ENCODE results near the gene PXN. TPM values are rescaled to one million over a fixed set of nuclear protein-coding genes. Genes with fewer than 3 reads are reported as not detected.
"Not testable (repeated sequence)": the region's sequence is repeated elsewhere in the genome, so short reads cannot be mapped to it uniquely, and the experiment has no call there.

The PXN gene
- polyA plus RNA-seq, 4 donors: 79.3 to 132 (median 115) TPM

- WGBS, 3 donors: 94 to 98% (median 96%) methylated on average over 2 of the region's 2 CpGs
- no peak for FAIRE-seq
Measured at GRCh38 chr12:120239776-120240494, 25.6 kb downstream of the PXN start.

GRCh38 chr12:120238839-120239445 is 26.6 kb downstream of the PXN start:
- H3K4me3 ChIP-seq (ENCODE audit: low read depth in 1 of 3, low read length in 3 of 3): no peak overlapping the region
- H3K27ac ChIP-seq (ENCODE audit: low read depth in 1 of 3, low read length in 2 of 3): peak overlapping the region in 1 of 3 donors; percentile 69
- no peaks in the 10 kb centered on the region for H3K9me3 ChIP-seq (ENCODE audit: control insufficient read depth in 2 of 2, insufficient read depth in 1 of 2, low read depth in 1 of 2, low read length in 1 of 2)
- H3K4me1 ChIP-seq (ENCODE audit: control insufficient read depth in 3 of 3, insufficient read depth in 2 of 3, low read depth in 1 of 3, low read length in 2 of 3): peaks cover 4 to 62% (median 19%) of the 10 kb centered on the region in 3 donors
- H3K27me3 ChIP-seq (ENCODE audit: control insufficient read depth in 3 of 3, insufficient read depth in 3 of 3, low read length in 3 of 3): no peaks in the 10 kb centered on the region
- FAIRE-seq (no peak), DNase-seq (no peak)
- WGBS, 3 donors: 64 to 80% (median 75%) methylated on average over 12 of the region's 12 CpGs
- peaks cover 0 to 57% (median 0%) of the 10 kb centered on the region in 3 donors for H3K36me3 ChIP-seq (ENCODE audit: control insufficient read depth in 3 of 3, insufficient read depth in 2 of 3, low read depth in 1 of 3, low read length in 3 of 3)

More at GRCh38 chr12:120239776-120240494, 25.6 kb downstream of the PXN start:
- Histone ChIP-seq H3K9me3 (ENCODE audit: control insufficient read depth in 2 of 2, insufficient read depth in 1 of 2, low read depth in 1 of 2, low read length in 1 of 2) (no peaks in the 10 kb centered on the region), H3K4me3 (ENCODE audit: low read depth in 1 of 3, low read length in 3 of 3) (no peak overlapping the region), H3K36me3 (ENCODE audit: control insufficient read depth in 3 of 3, insufficient read depth in 2 of 3, low read depth in 1 of 3, low read length in 3 of 3) (peaks cover 0 to 60% (median 0%) of the 10 kb centered on the region in 3 donors), H3K27me3 (ENCODE audit: control insufficient read depth in 3 of 3, insufficient read depth in 3 of 3, low read length in 3 of 3) (no peaks in the 10 kb centered on the region), H3K4me1 (ENCODE audit: control insufficient read depth in 3 of 3, insufficient read depth in 2 of 3, low read depth in 1 of 3, low read length in 2 of 3) (peaks cover 4 to 52% (median 18%) of the 10 kb centered on the region in 3 donors), H3K27ac (ENCODE audit: low read depth in 1 of 3, low read length in 2 of 3) (peak overlapping the region in 1 of 3 donors; percentile 2)
- peak in 1 of 2 donors; percentile 49 for DNase-seq

- Histone ChIP-seq H3K9me3 (ENCODE audit: control insufficient read depth in 2 of 2, insufficient read depth in 1 of 2, low read depth in 1 of 2, low read length in 1 of 2) (no peaks in the 10 kb centered on the region), H3K27ac (ENCODE audit: low read depth in 1 of 3, low read length in 2 of 3) (peak overlapping the region in 2 of 3 donors; percentile 21 to 69), H3K27me3 (ENCODE audit: control insufficient read depth in 3 of 3, insufficient read depth in 3 of 3, low read length in 3 of 3) (no peaks in the 10 kb centered on the region), H3K36me3 (ENCODE audit: control insufficient read depth in 3 of 3, insufficient read depth in 2 of 3, low read depth in 1 of 3, low read length in 3 of 3) (peaks cover 0 to 50% (median 0%) of the 10 kb centered on the region in 3 donors), H3K4me3 (ENCODE audit: low read depth in 1 of 3, low read length in 3 of 3) (no peak overlapping the region), H3K4me1 (ENCODE audit: control insufficient read depth in 3 of 3, insufficient read depth in 2 of 3, low read depth in 1 of 3, low read length in 2 of 3) (peaks cover 4 to 69% (median 19%) of the 10 kb centered on the region in 3 donors)
- no peak for DNase-seq
- WGBS, 3 donors: 70 to 80% (median 80%) methylated on average over 9 of the region's 9 CpGs
- no peak for FAIRE-seq
Measured at GRCh38 chr12:120238217-120238616, 27.3 kb downstream of the PXN start.

- Histone ChIP-seq H3K36me3 (ENCODE audit: control insufficient read depth in 3 of 3, insufficient read depth in 2 of 3, low read depth in 1 of 3, low read length in 3 of 3) (peaks cover 0 to 49% (median 0%) of the 10 kb centered on the region in 3 donors), H3K4me1 (ENCODE audit: control insufficient read depth in 3 of 3, insufficient read depth in 2 of 3, low read depth in 1 of 3, low read length in 2 of 3) (peaks cover 4 to 75% (median 19%) of the 10 kb centered on the region in 3 donors), H3K9me3 (ENCODE audit: control insufficient read depth in 2 of 2, insufficient read depth in 1 of 2, low read depth in 1 of 2, low read length in 1 of 2) (no peaks in the 10 kb centered on the region), H3K27ac (ENCODE audit: low read depth in 1 of 3, low read length in 2 of 3) (peak overlapping the region in 2 of 3 donors; percentile 21 to 69), H3K27me3 (ENCODE audit: control insufficient read depth in 3 of 3, insufficient read depth in 3 of 3, low read length in 3 of 3) (no peaks in the 10 kb centered on the region), H3K4me3 (ENCODE audit: low read depth in 1 of 3, low read length in 3 of 3) (no peak overlapping the region)
- FAIRE-seq (no peak), DNase-seq (no peak)
- WGBS, 3 donors: 62 to 88% (median 81%) methylated on average over 13 of the region's 13 CpGs
Measured at GRCh38 chr12:120237360-120238171, 28.0 kb downstream of the PXN start.

GRCh38 chr12:120236809-120237208 is 28.7 kb downstream of the PXN start:
- not testable (repeated sequence) for FAIRE-seq

GRCh38 chr12:120235369-120236323 is 29.9 kb downstream of the PXN start:
- 77 to 86% (median 86%) methylated on average over 17 to 18 of the region's 18 CpGs for WGBS, 3 donors
- Histone ChIP-seq H3K9me3 (ENCODE audit: control insufficient read depth in 2 of 2, insufficient read depth in 1 of 2, low read depth in 1 of 2, low read length in 1 of 2) (no peaks in the 10 kb centered on the region), H3K27me3 (ENCODE audit: control insufficient read depth in 3 of 3, insufficient read depth in 3 of 3, low read length in 3 of 3) (no peaks in the 10 kb centered on the region), H3K4me1 (ENCODE audit: control insufficient read depth in 3 of 3, insufficient read depth in 2 of 3, low read depth in 1 of 3, low read length in 2 of 3) (peaks cover 11 to 82% (median 31%) of the 10 kb centered on the region in 3 donors), H3K36me3 (ENCODE audit: control insufficient read depth in 3 of 3, insufficient read depth in 2 of 3, low read depth in 1 of 3, low read length in 3 of 3) (peaks cover 0 to 46% (median 0%) of the 10 kb centered on the region in 3 donors), H3K4me3 (ENCODE audit: low read depth in 1 of 3, low read length in 3 of 3) (no peak overlapping the region), H3K27ac (ENCODE audit: low read depth in 1 of 3, low read length in 2 of 3) (peak overlapping the region; percentile 56 to 87 (median 67))
- no peak for FAIRE-seq
- DNase-seq: no peak

More at GRCh38 chr12:120236809-120237208, 28.7 kb downstream of the PXN start:
- H3K4me1 ChIP-seq (ENCODE audit: control insufficient read depth in 3 of 3, insufficient read depth in 2 of 3, low read depth in 1 of 3, low read length in 2 of 3): peaks cover 8 to 80% (median 21%) of the 10 kb centered on the region in 3 donors
- H3K27ac ChIP-seq (ENCODE audit: low read depth in 1 of 3, low read length in 2 of 3); H3K9me3 ChIP-seq (ENCODE audit: control insufficient read depth in 2 of 2, insufficient read depth in 1 of 2, low read depth in 1 of 2, low read length in 1 of 2); H3K27me3 ChIP-seq (ENCODE audit: control insufficient read depth in 3 of 3, insufficient read depth in 3 of 3, low read length in 3 of 3); DNase-seq; H3K4me3 ChIP-seq (ENCODE audit: low read depth in 1 of 3, low read length in 3 of 3): not testable (repeated sequence)
- 88 to 98% (median 88%) methylated on average over 3 of the region's 3 CpGs for WGBS, 3 donors
- peaks cover 0 to 49% (median 0%) of the 10 kb centered on the region in 3 donors for H3K36me3 ChIP-seq (ENCODE audit: control insufficient read depth in 3 of 3, insufficient read depth in 2 of 3, low read depth in 1 of 3, low read length in 3 of 3)

GRCh38 chr12:120234643-120235368 is 30.7 kb downstream of the PXN start:
- Histone ChIP-seq H3K27ac (ENCODE audit: low read depth in 1 of 3, low read length in 2 of 3) (peak overlapping the region; percentile 56 to 87 (median 67)), H3K9me3 (ENCODE audit: control insufficient read depth in 2 of 2, insufficient read depth in 1 of 2, low read depth in 1 of 2, low read length in 1 of 2) (no peaks in the 10 kb centered on the region), H3K4me1 (ENCODE audit: control insufficient read depth in 3 of 3, insufficient read depth in 2 of 3, low read depth in 1 of 3, low read length in 2 of 3) (peaks cover 16 to 82% (median 36%) of the 10 kb centered on the region in 3 donors), H3K36me3 (ENCODE audit: control insufficient read depth in 3 of 3, insufficient read depth in 2 of 3, low read depth in 1 of 3, low read length in 3 of 3) (peaks cover 0 to 44% (median 0%) of the 10 kb centered on the region in 3 donors), H3K27me3 (ENCODE audit: control insufficient read depth in 3 of 3, insufficient read depth in 3 of 3, low read length in 3 of 3) (no peaks in the 10 kb centered on the region), H3K4me3 (ENCODE audit: low read depth in 1 of 3, low read length in 3 of 3) (no peak overlapping the region)
- DNase-seq: peak; percentile 82 to 88
- 36 to 58% (median 46%) methylated on average over 13 of the region's 13 CpGs for WGBS, 3 donors
- no peak for FAIRE-seq

Measured in small intestine (tissue), 7 donors.